Myocyte (in vitro differentiated cells): ENCODE measurements around the gene B3GALT4. TPM values are rescaled to one million over a fixed set of nuclear protein-coding genes. Genes with fewer than 3 reads are reported as not detected.
"Not testable (repeated sequence)": the region's sequence is repeated elsewhere in the genome, so short reads cannot be mapped to it uniquely, and the experiment has no call there.

Source experiments
- DNase-seq: peaks from one replicate; pipeline ENCODE4 v3.0.0-alpha.2; 2012; ENCODE audit warnings: low read depth
- polyA plus RNA-seq: library from polyadenylated mRNA; unstranded; fragments of >200 nt; gene quantifications from one replicate; pipeline ENCODE4 v1.2.1, GENCODE V29; 2012; ENCODE audit warnings: missing spikeins
- total RNA-seq: library from RNA; depleted of rRNA; stranded (reverse); fragments of >200 nt; gene quantifications from 2 replicates; pipeline ENCODE4 v1.2.3, GENCODE V29; 2014

B3GALT4 gene
- total RNA-seq: 0.21 TPM in 1 of 2 replicates, not detected in the other
- polyA plus RNA-seq: 0.13 TPM

GRCh38 chr6:33276864-33277662, at the start of gene B3GALT4:
B3GALT4 (plus strand) TSS chr6:33277123; CDS start chr6:33277420, 297 bp downstream.
- no peak for DNase-seq

- no peak for DNase-seq
Measured at GRCh38 chr6:33235221-33235634, 41.7 kb upstream of the B3GALT4 start.

GRCh38 chr6:33236328-33236727, 40.6 kb upstream of the B3GALT4 start:
- no peak for DNase-seq

GRCh38 chr6:33236852-33237251, 40.1 kb upstream of the B3GALT4 start:
- DNase-seq: no peak

GRCh38 chr6:33237741-33238140, 39.2 kb upstream of the B3GALT4 start:
- no peak for DNase-seq

- no peak for DNase-seq
Measured at GRCh38 chr6:33241968-33242367, 35.0 kb upstream of the B3GALT4 start.

- no peak for DNase-seq
Measured at GRCh38 chr6:33243476-33243875, 33.4 kb upstream of the B3GALT4 start.

GRCh38 chr6:33247977-33248642, 28.8 kb upstream of the B3GALT4 start:
- peak; percentile 87 for DNase-seq

GRCh38 chr6:33248643-33248931, 28.3 kb upstream of the B3GALT4 start:
- DNase-seq: peak; percentile 61

GRCh38 chr6:33248932-33249731, 27.8 kb upstream of the B3GALT4 start:
- peak; percentile 100 for DNase-seq

GRCh38 chr6:33249732-33250630, 26.9 kb upstream of the B3GALT4 start:
- DNase-seq: peak; percentile 53

- no peak for DNase-seq
Measured at GRCh38 chr6:33250731-33251130, 26.2 kb upstream of the B3GALT4 start.

- DNase-seq: no peak
Measured at GRCh38 chr6:33251395-33252012, 25.4 kb upstream of the B3GALT4 start.

- no peak for DNase-seq
Measured at GRCh38 chr6:33252759-33253158, 24.2 kb upstream of the B3GALT4 start.

- DNase-seq: no peak
Measured at GRCh38 chr6:33254591-33254990, 22.3 kb upstream of the B3GALT4 start.

- no peak for DNase-seq
Measured at GRCh38 chr6:33259032-33259431, 17.9 kb upstream of the B3GALT4 start.

GRCh38 chr6:33262490-33262889, 14.4 kb upstream of the B3GALT4 start:
- DNase-seq: not testable (repeated sequence)

GRCh38 chr6:33264015-33264414, 12.9 kb upstream of the B3GALT4 start:
- DNase-seq: no peak

GRCh38 chr6:33271117-33271467, 5.8 kb upstream of the B3GALT4 start:
- no peak for DNase-seq

- DNase-seq: peak; percentile 99
Measured at GRCh38 chr6:33271468-33272274, 5.3 kb upstream of the B3GALT4 start, which contains the start of the genes RPS18 and VPS52. RPS18 (plus strand) TSS chr6:33272075; CDS start chr6:33272120, 45 bp downstream. VPS52 (minus strand) TSS chr6:33271876; CDS start chr6:33271675, 201 bp downstream.
